K562 (cell line): ENCODE measurements around the gene TTC21A. TPM values are rescaled to one million over a fixed set of nuclear protein-coding genes. Genes with fewer than 3 reads are reported as not detected.
A peak's percentile ranks its signal among the peaks of the same experiment; 100 is the strongest.

Experiments used
- CHAMP1 ChIP-seq: fragments of 450-650 bp; IDR thresholded peaks from 2 replicates; pipeline ENCODE4 v1.6.1; 2016; ENCODE audit warnings: mild to moderate bottlenecking
- ERF ChIP-seq: fragments of 450-650 bp; formaldehyde crosslinking; IDR thresholded peaks from 2 replicates; pipeline ENCODE4 v1.4.0; 2020; ENCODE audit warnings: mild to moderate bottlenecking, mixed read lengths
- HDAC1 ChIP-seq, 2 experiments: fragments of 450-650 bp; IDR thresholded peaks; 2 replicates each; pipeline ENCODE4 v1.6.1; 2016 to 2017; ENCODE audit warnings: inconsistent platforms in 1 of 2, mild to moderate bottlenecking in 1 of 2, moderate library complexity in 1 of 2
- JUN ChIP-seq, 2 experiments: sonication (generic) in 1 of 2; formaldehyde crosslinking in 1 of 2; IDR thresholded peaks; 2 replicates each; pipeline versions ENCODE4 v1.6.1 to v1.8.0; 2012 to 2022; ENCODE audit warnings: borderline replicate concordance in 2 of 2, mild to moderate bottlenecking in 2 of 2, improper control_type of control experiment in 1 of 2, low read depth in 1 of 2, low read length in 1 of 2, missing genetic modification reagents in 1 of 2
- NCOR1 ChIP-seq: fragments of 450-650 bp; IDR thresholded peaks from 2 replicates; pipeline ENCODE4 v1.6.1; 2016; ENCODE audit warnings: mild to moderate bottlenecking, moderate library complexity
- NONO ChIP-seq, 2 experiments: fragments of 200-400 bp in 1 of 2; fragments of 450-650 bp in 1 of 2; formaldehyde crosslinking in 1 of 2; IDR thresholded peaks; 2 replicates each; pipeline ENCODE4 v1.6.1; 2017; ENCODE audit warnings: low read depth in 2 of 2, mild to moderate bottlenecking in 2 of 2, moderate library complexity in 2 of 2, low read length in 1 of 2
- RFX7 ChIP-seq: fragments of 250-450 bp; sonication (Bioruptor Pico); IDR thresholded peaks from 2 replicates; pipeline ENCODE4 v1.5.1; 2021; ENCODE audit warnings: mild to moderate bottlenecking
- TARDBP ChIP-seq: fragments of 450-650 bp; IDR thresholded peaks from 2 replicates; pipeline ENCODE4 v1.6.1; 2016
- TCF7L2 ChIP-seq: fragments of 150-350 bp; IDR thresholded peaks from 2 replicates; pipeline ENCODE4 v1.6.1; 2016; ENCODE audit warnings: low read depth, mild to moderate bottlenecking, low read length, moderate library complexity
- ZNF511 ChIP-seq: sonication (generic); formaldehyde crosslinking; IDR thresholded peaks from 2 replicates; pipeline ENCODE4 v1.8.0; 2022; ENCODE audit warnings: mild to moderate bottlenecking, missing genetic modification reagents
- ZNF717 ChIP-seq: fragments of 250-450 bp; sonication (Bioruptor Pico); IDR thresholded peaks from 2 replicates; pipeline ENCODE4 v1.5.0; 2021
- ZNF766 ChIP-seq: fragments of 200-800 bp; sonication (Bioruptor generic); conservative IDR thresholded peaks from 2 replicates; pipeline ENCODE4 v1.6.1; 2016; ENCODE audit warnings: missing genetic modification characterization, missing compliant biosample characterization
- polyA plus RNA-seq, 8 experiments: library from polyadenylated mRNA; depleted of rRNA in 4 of 8; stranded (reverse) in 5 of 8; unstranded in 3 of 8; fragments of >200 nt; fragmentation: Nextera tagmentation in 2 of 8; fragmentation: Illumina TruSeq in 1 of 8; extraction: Ambion mirVana in 2 of 8; extraction: Trizol in 1 of 8; gene quantifications; 2 replicates each; pipeline versions ENCODE4 v1.2.1 to v1.2.3, GENCODE V29; 2011 to 2014; ENCODE audit warnings: inconsistent platforms in 1 of 8, missing spikeins in 1 of 8
- total RNA-seq, 7 experiments: library from RNA; depleted of rRNA in 6 of 7; stranded (reverse); fragments of >200 nt in 6 of 7; fragmentation: Illumina TruSeq in 2 of 7; extraction: Trizol in 2 of 7; gene quantifications; 2 replicates each; pipeline versions ENCODE4 v1.2.1 to v1.2.3, GENCODE V29; 2011 to 2021; ENCODE audit warnings: low replicate concordance in 1 of 7
- TF ChIP-seq, protein P1 (sequence below), 2 experiments: fragments of 150-350 bp in 1 of 2; IDR thresholded peaks; 2 replicates each; pipeline ENCODE4 v1.6.1; 2012 to 2016; ENCODE audit warnings: low read depth in 2 of 2, low read length in 2 of 2, mild to moderate bottlenecking in 1 of 2, moderate library complexity in 1 of 2
- TF ChIP-seq, protein P2 (sequence below): fragments of 450-650 bp; IDR thresholded peaks from 2 replicates; pipeline ENCODE4 v1.6.1; 2016; ENCODE audit warnings: borderline replicate concordance
- TF ChIP-seq, protein P3 (sequence below): fragments of 250-450 bp; sonication (Bioruptor Pico); IDR thresholded peaks from 2 replicates; pipeline ENCODE4 v1.8.0; 2022; ENCODE audit warnings: moderate library complexity, mild to moderate bottlenecking, inconsistent platforms

The TTC21A gene
- total and polyA plus RNA-seq, 9 of the 15 experiments (the other 6 are each of a cell fraction or from before 2014, with no cell fraction given) = 0.22 to 1.4 (median 0.70) TPM

- TF ChIP-seq NONO (IDR thresholded peaks at IDR 0.05; ENCODE audit: low read depth in 2 of 2, low read length in 1 of 2) (peak in 1 of 2 experiments; percentile 37; a peak in 1 of 4 replicates), JUN (IDR thresholded peaks at IDR 0.05; ENCODE audit: borderline replicate concordance, low read depth, low read length) (no peak), JUN (CRISPR knock-in tag; IDR thresholded peaks at IDR 0.05; ENCODE audit: borderline replicate concordance) (no peak), TARDBP (no peak), RFX7 (CRISPR knock-in tag) (no peak), ERF (CRISPR knock-in tag) (no peak), NCOR1 (no peak), HDAC1 (IDR thresholded peaks at IDR 0.05) (no peak; a peak in 1 of 4 replicates), ZNF766 (no peak), CHAMP1 (no peak), ZNF511 (CRISPR knock-in tag) (peak; percentile 24; the same call in 1 of the 2 replicates), ZNF717 (CRISPR knock-in tag) (no peak), TCF7L2 (no peak)
- TF ChIP-seq, protein P1, sequence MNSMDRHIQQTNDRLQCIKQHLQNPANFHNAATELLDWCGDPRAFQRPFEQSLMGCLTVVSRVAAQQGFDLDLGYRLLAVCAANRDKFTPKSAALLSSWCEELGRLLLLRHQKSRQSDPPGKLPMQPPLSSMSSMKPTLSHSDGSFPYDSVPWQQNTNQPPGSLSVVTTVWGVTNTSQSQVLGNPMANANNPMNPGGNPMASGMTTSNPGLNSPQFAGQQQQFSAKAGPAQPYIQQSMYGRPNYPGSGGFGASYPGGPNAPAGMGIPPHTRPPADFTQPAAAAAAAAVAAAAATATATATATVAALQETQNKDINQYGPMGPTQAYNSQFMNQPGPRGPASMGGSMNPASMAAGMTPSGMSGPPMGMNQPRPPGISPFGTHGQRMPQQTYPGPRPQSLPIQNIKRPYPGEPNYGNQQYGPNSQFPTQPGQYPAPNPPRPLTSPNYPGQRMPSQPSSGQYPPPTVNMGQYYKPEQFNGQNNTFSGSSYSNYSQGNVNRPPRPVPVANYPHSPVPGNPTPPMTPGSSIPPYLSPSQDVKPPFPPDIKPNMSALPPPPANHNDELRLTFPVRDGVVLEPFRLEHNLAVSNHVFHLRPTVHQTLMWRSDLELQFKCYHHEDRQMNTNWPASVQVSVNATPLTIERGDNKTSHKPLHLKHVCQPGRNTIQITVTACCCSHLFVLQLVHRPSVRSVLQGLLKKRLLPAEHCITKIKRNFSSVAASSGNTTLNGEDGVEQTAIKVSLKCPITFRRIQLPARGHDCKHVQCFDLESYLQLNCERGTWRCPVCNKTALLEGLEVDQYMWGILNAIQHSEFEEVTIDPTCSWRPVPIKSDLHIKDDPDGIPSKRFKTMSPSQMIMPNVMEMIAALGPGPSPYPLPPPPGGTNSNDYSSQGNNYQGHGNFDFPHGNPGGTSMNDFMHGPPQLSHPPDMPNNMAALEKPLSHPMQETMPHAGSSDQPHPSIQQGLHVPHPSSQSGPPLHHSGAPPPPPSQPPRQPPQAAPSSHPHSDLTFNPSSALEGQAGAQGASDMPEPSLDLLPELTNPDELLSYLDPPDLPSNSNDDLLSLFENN (IDR thresholded peaks at IDR 0.05; ENCODE audit: low read depth in 2 of 2, low read length in 2 of 2) = no peak
- TF ChIP-seq, protein P2, sequence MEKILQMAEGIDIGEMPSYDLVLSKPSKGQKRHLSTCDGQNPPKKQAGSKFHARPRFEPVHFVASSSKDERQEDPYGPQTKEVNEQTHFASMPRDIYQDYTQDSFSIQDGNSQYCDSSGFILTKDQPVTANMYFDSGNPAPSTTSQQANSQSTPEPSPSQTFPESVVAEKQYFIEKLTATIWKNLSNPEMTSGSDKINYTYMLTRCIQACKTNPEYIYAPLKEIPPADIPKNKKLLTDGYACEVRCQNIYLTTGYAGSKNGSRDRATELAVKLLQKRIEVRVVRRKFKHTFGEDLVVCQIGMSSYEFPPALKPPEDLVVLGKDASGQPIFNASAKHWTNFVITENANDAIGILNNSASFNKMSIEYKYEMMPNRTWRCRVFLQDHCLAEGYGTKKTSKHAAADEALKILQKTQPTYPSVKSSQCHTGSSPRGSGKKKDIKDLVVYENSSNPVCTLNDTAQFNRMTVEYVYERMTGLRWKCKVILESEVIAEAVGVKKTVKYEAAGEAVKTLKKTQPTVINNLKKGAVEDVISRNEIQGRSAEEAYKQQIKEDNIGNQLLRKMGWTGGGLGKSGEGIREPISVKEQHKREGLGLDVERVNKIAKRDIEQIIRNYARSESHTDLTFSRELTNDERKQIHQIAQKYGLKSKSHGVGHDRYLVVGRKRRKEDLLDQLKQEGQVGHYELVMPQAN = peak; percentile 28; the same call in 1 of the 2 replicates
- TF ChIP-seq, protein P3, sequence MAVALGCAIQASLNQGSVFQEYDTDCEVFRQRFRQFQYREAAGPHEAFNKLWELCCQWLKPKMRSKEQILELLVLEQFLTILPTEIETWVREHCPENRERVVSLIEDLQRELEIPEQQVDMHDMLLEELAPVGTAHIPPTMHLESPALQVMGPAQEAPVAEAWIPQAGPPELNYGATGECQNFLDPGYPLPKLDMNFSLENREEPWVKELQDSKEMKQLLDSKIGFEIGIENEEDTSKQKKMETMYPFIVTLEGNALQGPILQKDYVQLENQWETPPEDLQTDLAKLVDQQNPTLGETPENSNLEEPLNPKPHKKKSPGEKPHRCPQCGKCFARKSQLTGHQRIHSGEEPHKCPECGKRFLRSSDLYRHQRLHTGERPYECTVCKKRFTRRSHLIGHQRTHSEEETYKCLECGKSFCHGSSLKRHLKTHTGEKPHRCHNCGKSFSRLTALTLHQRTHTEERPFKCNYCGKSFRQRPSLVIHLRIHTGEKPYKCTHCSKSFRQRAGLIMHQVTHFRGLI = no peak
Observed at GRCh38 chr3:39180546-39181346, 73.3 kb downstream of the TTC21A start (continued).
